SU-DHL-6 (cell line): ENCODE results near the gene CIB4.

Experiments
- EZH2phosphoT487 ChIP-seq: fragments of 200-600 bp; sonication (generic), shearing (Covaris generic); conservative IDR thresholded peaks from 2 replicates; pipeline ENCODE4 v1.6.1; 2018; ENCODE audit warnings: mild to moderate bottlenecking, antibody characterized with exemption, low read length, moderate library complexity, mixed read lengths
- TF ChIP-seq, protein P1 (sequence below): fragments of 200-600 bp; sonication (generic); IDR thresholded peaks from one replicate; pipeline ENCODE4 v1.5.1; 2017; ENCODE audit warnings: antibody characterized with exemption, mild to moderate bottlenecking, low read length, moderate library complexity; ENCODE audit not compliant: insufficient read depth, poor library complexity, severe bottlenecking

DNA sequence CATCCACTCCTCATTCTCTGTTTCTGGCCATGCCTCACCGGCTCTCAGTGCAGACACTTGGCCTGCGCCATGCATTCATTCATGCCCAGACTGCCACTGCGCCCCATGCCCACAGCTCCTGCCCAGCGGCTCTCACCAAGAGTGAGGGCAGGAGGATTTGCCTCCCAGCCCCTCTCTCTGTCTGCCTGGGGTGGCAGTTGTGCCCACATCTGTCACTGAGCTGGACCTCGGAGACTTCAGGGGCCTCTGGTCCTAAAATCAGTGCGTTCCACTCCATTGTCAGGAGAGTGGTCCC, 75.1 kb downstream of the CIB4 start:
- TF ChIP-seq, protein P1, sequence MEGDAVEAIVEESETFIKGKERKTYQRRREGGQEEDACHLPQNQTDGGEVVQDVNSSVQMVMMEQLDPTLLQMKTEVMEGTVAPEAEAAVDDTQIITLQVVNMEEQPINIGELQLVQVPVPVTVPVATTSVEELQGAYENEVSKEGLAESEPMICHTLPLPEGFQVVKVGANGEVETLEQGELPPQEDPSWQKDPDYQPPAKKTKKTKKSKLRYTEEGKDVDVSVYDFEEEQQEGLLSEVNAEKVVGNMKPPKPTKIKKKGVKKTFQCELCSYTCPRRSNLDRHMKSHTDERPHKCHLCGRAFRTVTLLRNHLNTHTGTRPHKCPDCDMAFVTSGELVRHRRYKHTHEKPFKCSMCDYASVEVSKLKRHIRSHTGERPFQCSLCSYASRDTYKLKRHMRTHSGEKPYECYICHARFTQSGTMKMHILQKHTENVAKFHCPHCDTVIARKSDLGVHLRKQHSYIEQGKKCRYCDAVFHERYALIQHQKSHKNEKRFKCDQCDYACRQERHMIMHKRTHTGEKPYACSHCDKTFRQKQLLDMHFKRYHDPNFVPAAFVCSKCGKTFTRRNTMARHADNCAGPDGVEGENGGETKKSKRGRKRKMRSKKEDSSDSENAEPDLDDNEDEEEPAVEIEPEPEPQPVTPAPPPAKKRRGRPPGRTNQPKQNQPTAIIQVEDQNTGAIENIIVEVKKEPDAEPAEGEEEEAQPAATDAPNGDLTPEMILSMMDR = no peak
- no peak for TF ChIP-seq EZH2phosphoT487
